Activated CD8-positive, alpha-beta T cell treated with anti-CD3 and anti-CD28 coated beads for 36 hours (primary cell): ENCODE data around the gene HSH2D. TPM values are rescaled to one million over a fixed set of nuclear protein-coding genes. Genes with fewer than 3 reads are reported as not detected.

Source experiments
- ATAC-seq: fragments of 200-7000 bp; cut with Tn5 transposase; one replicate; pipeline ENCODE4 v1.10.0; 2021; ENCODE audit warnings: mild to moderate bottlenecking, moderate library complexity
- CTCF ChIA-PET: fragments of 350-600 bp; sonication (Branson Sonifier 250); formaldehyde crosslinking; loops from one replicate; lab custom pipeline; 2021; ENCODE audit warnings: antibody characterized with exemption; lab: Charles Lee
- POLR2A ChIA-PET: fragments of 350-600 bp; sonication (Branson Sonifier 250); formaldehyde crosslinking; loops from one replicate; lab custom pipeline; 2021; ENCODE audit warnings: antibody characterized with exemption; lab: Charles Lee
- DNase-seq: peaks from one replicate; pipeline ENCODE4 v3.0.0-alpha.2; 2020
- H3K27ac Mint-ChIP-seq: one replicate; pipeline ENCODE4 v1.8.0; 2021; ENCODE audit warnings: mild to moderate bottlenecking, mixed read lengths
- H3K27me3 Mint-ChIP-seq: one replicate; pipeline ENCODE4 v1.8.0; 2021; ENCODE audit warnings: mixed read lengths
- H3K36me3 Mint-ChIP-seq: one replicate; pipeline ENCODE4 v1.8.0; 2021; ENCODE audit warnings: low read depth, mixed read lengths
- H3K4me1 Mint-ChIP-seq: one replicate; pipeline ENCODE4 v1.8.0; 2021; ENCODE audit warnings: low read depth, mixed read lengths
- H3K4me3 Mint-ChIP-seq: one replicate; pipeline ENCODE4 v1.8.0; 2021; ENCODE audit warnings: mild to moderate bottlenecking, moderate library complexity, mixed read lengths
- H3K9me3 Mint-ChIP-seq: one replicate; pipeline ENCODE4 v1.8.0; 2021; ENCODE audit warnings: mixed read lengths
- CTCF ChIP-seq: fragments of 200-600 bp; IDR thresholded peaks from one replicate; pipeline ENCODE4 v1.8.0; 2022; ENCODE audit warnings: antibody characterized with exemption, mild to moderate bottlenecking
- intact Hi-C: fragments of 100-400 bp; cut with micrococcal nuclease; formaldehyde crosslinking; loops from one replicate; pipeline ENCODE4 v1.10.0; 2022
- total RNA-seq, 2 experiments: library from RNA; stranded (reverse); gene quantifications; one replicate each; pipeline ENCODE4 v1.2.3, GENCODE V29; 2021

The HSH2D gene
- total RNA-seq, 2 experiments from 2014 or later: 23.5 to 25.5 TPM

GRCh38 chr19:16139752-16140151 is 3.7 kb upstream of the HSH2D start:
- ChIA-PET CTCF (interaction anchor here (0.6 to 2.1 kb wide), 2 partner anchors 77 to 98 kb away, joined by 3 to 8 read pairs; no protein-coding TSS in a partner anchor), POLR2A (no interaction called here)
- H3K9me3 Mint-ChIP-seq: no peaks in the 10 kb centered on the region
- ATAC-seq (no peak), DNase-seq (no peak)
- no peaks in the 10 kb centered on the region for H3K27me3 Mint-ChIP-seq
- H3K27ac Mint-ChIP-seq: peak overlapping the region; percentile 26
- no peak overlapping the region for H3K4me3 Mint-ChIP-seq
- peaks cover 24% of the 10 kb centered on the region for H3K4me1 Mint-ChIP-seq
- peaks cover 10% of the 10 kb centered on the region for H3K36me3 Mint-ChIP-seq
- no peak for TF ChIP-seq CTCF
- intact Hi-C loops: no loop called here

- Mint-ChIP-seq H3K27me3 (no peaks in the 10 kb centered on the region), H3K4me3 (no peak overlapping the region), H3K9me3 (no peaks in the 10 kb centered on the region), H3K27ac (peak overlapping the region; percentile 42), H3K36me3 (peaks cover 11% of the 10 kb centered on the region), H3K4me1 (peaks cover 30% of the 10 kb centered on the region)
- intact Hi-C loops: no loop called here
- ATAC-seq: no peak
- ChIA-PET POLR2A (interaction anchor here (0.6 kb wide), 1 partner anchor 21 kb away, joined by 3 read pairs; no protein-coding TSS in a partner anchor), CTCF (interaction anchor here (1.1 kb wide), 1 partner anchor 19 kb away, joined by 4 read pairs; no protein-coding TSS in a partner anchor)
- DNase-seq: peak; percentile 30
- TF ChIP-seq CTCF: no peak
Observed at GRCh38 chr19:16141043-16141442, 2.4 kb upstream of the HSH2D start.

- Mint-ChIP-seq H3K4me1 (peaks cover 34% of the 10 kb centered on the region), H3K4me3 (no peak overlapping the region), H3K27me3 (no peaks in the 10 kb centered on the region), H3K27ac (peak overlapping the region; percentile 46), H3K9me3 (no peaks in the 10 kb centered on the region), H3K36me3 (peaks cover 14% of the 10 kb centered on the region)
- no peak for DNase-seq
- TF ChIP-seq CTCF: no peak
- intact Hi-C loops: no loop called here
- ChIA-PET POLR2A (no interaction called here), CTCF (interaction anchor here (0.7 to 1.2 kb wide), 4 partner anchors 20 to 80 kb away, joined by 3 to 4 read pairs (median 3); partner anchors contain the start of gene FAM32A)
- no peak for ATAC-seq
Observed at GRCh38 chr19:16142032-16142580, 1.4 kb upstream of the HSH2D start.

GRCh38 chr19:16144216-16144581 is 714 bp downstream of the HSH2D start:
- H3K27ac Mint-ChIP-seq: peak overlapping the region; percentile 98
- TF ChIP-seq CTCF: no peak
- H3K4me3 Mint-ChIP-seq: peak overlapping the region; percentile 98
- POLR2A ChIA-PET: interaction anchor here (0.8 to 2.6 kb wide), 16 partner anchors 8 to 74 kb away, joined by 3 to 12 read pairs (median 4); partner anchors contain the start of genes AP1M1, FAM32A, RAB8A and TPM4
- H3K9me3 Mint-ChIP-seq: no peaks in the 10 kb centered on the region
- H3K36me3 Mint-ChIP-seq: peaks cover 18% of the 10 kb centered on the region
- intact Hi-C loops: no loop called here
- H3K4me1 Mint-ChIP-seq: peaks cover 37% of the 10 kb centered on the region
- CTCF ChIA-PET: interaction anchor here (0.7 to 4.1 kb wide), 6 partner anchors 23 to 515 kb away, joined by 3 to 19 read pairs (median 4); no protein-coding TSS in a partner anchor
- DNase-seq (no peak), ATAC-seq (peak; percentile 9)
- H3K27me3 Mint-ChIP-seq: no peaks in the 10 kb centered on the region

GRCh38 chr19:16146112-16146511 is 2.6 kb downstream of the HSH2D start:
- Mint-ChIP-seq H3K4me3 (no peak overlapping the region), H3K27me3 (no peaks in the 10 kb centered on the region), H3K4me1 (peaks cover 31% of the 10 kb centered on the region), H3K27ac (no peak overlapping the region), H3K9me3 (no peaks in the 10 kb centered on the region), H3K36me3 (peaks cover 18% of the 10 kb centered on the region)
- intact Hi-C loops: no loop called here
- DNase-seq (no peak), ATAC-seq (no peak)
- no peak for TF ChIP-seq CTCF
- CTCF ChIA-PET: interaction anchor here (0.9 to 4.1 kb wide), 5 partner anchors 24 to 105 kb away, joined by 3 to 19 read pairs (median 4); no protein-coding TSS in a partner anchor
- POLR2A ChIA-PET: interaction anchor here (1.0 kb wide), 1 partner anchor 8 kb away, joined by 4 read pairs; no protein-coding TSS in a partner anchor
